Putamen (tissue), 1 donor: ENCODE measurements around the gene PAK4.
A peak's percentile ranks its signal among the peaks of the same experiment; 100 is the strongest.

Source experiments
- DNase-seq: peaks from one replicate; pipeline ENCODE4 v3.0.0-alpha.2; 2016; ENCODE audit warnings: low spot score

Gene PAK4

DNA sequence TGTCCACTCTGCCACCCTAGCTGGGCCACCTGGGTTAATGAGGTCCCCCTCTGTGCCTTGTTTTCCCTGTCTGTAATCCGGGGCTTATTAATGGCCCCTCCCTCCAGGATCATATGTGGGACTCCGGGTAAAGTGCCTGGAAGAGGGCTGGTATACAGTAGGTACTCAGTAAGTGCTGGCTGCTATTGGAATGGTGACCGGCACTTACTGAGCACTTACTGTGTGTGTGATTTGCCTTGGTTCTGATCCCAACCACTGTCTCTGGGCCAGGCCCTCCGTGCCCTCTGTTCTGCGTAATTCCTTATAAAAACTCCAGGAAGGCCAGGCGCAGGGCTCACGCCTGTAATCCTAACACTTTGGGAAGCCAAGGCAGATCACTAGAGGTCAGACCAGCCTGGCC lies 40.3 kb downstream of the PAK4 start:
- no peak for DNase-seq

DNA sequence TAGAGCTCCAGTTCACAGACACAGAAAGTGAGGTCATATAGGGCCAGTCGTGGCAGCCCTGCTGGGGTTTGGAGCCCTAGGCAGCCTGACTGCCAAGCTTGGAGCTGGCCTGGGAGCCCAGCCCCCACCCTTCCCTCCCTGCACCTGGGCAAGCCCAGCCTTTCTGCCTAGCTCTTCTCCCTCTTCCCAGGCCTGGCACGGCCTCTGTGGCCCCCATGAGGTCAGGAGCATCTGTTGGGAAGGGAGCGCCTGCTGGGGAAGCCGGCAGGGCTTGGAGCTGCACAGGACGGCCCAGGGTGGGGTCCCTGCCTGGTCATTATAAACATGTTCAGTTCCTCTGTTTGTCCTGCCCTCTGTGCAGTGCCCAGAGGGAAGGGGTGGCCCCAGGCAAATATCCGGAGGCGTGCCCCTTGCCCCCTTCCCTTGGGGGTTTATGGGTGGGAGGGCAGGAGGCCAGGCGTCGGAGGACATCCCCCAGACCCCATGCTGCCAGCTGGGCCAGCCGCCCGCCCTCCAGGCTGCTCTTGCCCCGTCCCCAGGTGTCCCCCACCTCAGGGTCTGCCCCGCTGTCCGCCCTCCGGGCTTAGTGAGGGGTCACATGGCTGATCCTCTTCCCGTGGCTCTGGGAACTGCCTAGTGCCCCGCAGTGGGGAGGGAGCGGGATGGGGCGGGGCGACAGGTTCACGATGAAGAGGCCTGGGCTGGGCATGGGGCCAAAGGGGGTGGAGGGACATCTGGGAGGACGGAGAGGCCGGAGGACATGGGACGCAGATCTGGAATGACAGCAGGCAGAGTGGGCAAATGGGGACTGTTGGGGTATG lies 41.2 kb downstream of the PAK4 start:
- peak; percentile 31 for DNase-seq

DNA sequence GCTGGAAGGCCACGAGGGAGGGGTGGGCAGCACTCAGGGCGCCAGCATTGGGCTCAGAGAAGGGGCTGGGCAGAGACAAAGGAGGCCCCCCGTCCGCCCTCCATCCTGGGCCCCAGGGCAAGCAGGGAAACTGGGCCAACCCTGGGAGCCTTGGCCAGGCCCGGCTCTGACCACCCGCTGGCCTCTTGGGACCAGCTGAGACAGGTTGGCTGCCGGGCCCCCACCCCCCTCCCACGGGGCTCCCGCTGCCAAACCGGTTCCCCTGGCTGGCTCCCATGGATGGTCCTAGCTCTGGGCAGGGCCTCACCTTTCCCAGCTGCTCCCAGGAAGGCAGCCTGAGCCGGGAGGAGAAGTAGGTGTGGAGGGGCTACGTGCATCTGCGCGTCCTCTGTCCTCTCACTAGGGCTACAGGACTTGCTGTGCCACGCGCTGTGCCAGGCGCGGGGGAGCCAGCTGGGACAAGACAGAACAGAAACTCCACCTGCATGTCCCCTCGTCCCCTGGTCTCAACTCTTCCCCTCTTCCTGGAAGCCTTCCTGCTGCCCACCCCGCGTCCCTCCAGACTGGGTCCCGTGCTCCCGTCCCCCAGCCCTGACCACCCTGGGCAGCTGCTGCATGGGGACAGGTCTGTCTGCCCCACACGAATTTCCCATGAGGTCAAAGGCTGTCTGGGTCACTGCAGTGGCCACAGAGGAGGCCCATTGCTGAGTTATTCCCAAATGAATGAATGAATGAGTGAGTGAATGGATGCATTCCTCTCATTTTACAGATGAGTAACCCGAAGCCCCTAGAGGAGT lies 42.1 kb downstream of the PAK4 start:
- no peak for DNase-seq

DNA sequence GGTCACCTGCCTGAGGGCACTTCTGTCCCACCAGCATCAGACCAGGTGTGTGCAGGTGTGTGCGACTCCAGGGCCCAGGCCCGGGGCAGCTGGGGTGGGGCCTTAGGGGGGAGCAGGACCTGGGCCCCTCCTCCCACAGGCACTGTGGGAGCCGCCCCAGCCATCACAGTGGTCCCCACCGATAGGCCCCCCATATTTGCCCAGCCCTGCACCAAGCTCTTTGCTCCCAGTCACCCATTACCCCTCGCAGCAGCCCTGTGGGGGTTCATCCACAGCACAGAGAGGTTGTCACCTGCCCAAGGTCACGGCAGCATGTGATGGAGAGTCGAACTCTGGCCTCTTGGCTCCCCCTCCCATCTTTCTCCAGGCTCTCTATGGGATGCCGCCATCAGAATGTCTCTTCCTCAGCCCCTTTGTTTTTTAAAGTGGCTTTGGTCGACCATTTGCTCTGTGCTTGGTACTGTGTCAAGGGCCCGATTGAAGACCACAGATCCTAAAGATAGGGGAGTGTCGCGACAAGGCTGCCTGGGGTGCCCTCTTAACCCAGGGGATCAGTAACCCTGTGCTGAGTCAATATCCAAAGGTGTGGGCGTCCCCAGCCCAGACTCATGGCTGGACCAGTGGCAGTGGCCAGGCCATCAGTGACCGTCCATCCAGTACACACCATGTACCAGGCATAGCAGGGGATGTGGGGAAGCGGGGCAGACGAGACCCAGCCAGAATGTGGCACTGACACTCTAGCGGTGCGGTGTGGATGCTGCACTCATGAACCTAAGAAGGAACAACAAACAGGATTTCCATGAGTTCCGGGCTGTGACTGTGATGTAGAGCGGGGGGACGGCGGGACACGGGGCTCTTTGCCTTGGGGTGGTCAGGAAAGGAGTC lies 42.9 kb downstream of the PAK4 start:
- DNase-seq = no peak

DNA sequence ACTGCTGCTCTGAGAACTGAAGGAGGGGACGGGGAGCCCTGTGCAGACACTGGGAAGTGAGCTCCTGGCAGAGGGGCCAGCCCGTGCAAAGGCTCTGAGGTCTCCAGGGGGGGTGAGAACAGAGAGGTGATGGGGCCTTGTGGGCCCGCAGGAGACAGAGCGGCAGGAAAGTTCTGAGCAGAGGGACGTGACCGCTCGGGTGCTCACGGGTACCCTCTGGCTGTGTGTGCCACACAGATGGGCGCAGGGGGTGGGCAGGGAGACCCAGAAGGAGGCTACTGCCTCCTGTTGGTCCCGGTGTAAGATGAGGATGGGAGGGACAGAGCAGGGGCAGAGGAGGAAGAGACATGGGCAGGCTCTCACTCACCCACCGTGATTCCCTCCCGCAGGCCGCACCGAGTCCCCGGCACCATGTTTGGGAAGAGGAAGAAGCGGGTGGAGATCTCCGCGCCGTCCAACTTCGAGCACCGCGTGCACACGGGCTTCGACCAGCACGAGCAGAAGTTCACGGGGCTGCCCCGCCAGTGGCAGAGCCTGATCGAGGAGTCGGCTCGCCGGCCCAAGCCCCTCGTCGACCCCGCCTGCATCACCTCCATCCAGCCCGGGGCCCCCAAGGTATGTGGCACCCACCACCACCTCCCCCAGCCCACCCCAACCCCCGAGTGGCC lies 43.7 kb downstream of the PAK4 start:
- no peak for DNase-seq

DNA sequence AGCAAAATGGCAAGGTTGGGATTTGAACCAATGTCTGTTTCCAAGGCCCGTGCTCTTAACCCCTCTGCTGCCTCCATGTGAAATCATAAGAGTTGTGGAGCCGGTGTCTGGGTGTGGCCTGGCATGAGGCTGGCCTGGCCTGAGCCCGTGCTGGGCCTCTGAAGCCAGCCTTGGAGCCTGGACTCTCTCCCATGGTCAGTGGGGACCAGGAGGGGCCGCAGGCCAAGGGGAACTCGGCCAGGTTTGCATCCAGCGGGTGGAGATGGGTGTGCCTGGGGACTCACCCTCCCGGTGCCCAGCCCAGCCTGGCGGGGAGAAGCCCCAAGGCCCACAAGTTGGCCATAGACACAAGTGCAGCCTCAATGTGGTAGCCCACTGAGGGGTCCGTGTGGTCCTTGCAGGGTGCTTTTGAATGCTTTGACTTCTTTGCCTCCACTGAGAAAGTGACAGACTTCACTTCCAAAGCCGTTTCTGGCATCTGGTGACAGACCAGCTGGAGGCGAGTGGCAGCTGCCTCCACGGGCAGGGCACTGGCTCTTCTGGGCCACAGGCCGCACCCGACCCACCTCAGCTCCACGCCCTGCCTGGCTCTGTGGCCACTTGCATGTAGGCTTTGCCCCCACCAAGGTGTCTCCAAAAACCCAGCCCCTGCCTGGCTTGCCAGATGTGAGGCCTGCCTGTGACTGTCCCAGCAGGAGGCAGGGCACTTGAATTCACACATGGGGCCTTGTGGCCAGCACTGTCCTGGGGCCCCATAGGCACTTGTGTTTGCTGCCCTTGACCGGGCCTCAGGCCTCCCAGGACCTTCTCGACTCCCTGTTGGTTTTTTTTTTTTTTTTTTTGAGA lies 45.0 kb downstream of the PAK4 start:
- no peak for DNase-seq

DNA sequence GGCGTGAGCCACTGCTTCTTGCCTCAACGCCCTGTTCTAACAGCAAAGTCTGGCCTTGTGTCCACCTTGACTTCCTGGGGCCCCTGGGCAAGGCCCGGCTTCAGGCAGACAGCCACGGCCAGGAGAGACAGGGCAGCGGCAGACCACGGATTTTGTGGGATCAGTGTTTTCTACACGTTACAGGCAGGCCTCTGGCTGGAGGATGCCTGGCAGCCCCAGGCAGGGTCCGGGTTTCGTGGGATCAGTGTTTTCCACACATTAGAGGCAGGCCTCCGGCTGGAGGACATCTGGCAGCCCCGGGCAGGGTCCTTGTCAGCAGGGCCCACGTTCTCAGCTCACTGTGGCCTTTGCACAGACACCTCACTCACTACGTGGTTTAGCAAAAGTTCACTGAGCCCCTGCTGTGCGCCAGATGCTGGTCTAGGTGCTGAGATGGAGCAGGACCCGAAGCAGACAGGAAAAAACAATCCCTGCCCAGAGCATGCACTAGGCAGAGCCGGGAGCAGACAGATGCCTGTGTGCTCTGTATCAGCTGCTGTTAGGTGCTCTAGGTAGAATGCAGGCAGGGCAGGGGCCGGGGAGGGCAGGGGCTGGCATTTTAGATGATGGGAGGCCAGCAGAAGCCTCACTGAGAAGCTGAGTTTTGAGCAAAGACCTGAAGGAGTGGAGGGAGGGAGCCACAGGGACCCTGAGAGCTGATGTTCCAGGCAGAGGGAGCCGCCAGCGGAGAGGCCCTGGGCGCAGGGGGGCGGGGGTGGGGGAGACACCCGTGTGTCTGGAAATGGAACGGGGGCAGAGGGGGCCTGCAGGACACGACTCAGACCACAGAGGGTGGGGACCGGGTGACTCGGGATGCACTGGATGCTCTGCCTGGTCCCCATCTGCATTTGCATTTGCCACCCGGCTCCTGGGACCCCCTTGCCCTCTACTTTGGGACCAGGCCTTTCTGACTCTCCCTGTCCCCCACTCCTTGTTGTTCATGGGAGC lies 46.2 kb downstream of the PAK4 start:
- DNase-seq = no peak

DNA sequence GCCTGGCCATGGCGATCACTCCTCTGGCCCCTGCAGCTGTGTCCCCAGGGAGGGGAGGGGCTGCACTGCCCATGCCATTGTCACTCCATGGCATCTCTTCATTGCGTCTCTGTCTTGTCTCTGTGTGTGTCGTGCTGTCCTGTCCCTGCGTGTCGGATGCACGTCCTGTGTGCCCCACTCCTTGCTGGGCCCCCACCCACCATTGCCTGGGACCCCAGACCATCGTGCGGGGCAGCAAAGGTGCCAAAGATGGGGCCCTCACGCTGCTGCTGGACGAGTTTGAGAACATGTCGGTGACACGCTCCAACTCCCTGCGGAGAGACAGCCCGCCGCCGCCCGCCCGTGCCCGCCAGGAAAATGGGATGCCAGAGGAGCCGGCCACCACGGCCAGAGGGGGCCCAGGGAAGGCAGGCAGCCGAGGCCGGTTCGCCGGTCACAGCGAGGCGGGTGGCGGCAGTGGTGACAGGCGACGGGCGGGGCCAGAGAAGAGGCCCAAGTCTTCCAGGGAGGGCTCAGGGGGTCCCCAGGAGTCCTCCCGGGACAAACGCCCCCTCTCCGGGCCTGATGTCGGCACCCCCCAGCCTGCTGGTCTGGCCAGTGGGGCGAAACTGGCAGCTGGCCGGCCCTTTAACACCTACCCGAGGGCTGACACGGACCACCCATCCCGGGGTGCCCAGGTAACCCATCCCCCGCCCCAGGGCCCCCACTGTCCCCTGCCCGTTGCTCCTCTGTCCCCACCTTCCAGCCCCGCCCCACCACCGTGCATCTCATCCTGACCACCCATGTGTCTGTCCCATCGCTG lies 47.3 kb downstream of the PAK4 start:
- DNase-seq = no peak

DNA sequence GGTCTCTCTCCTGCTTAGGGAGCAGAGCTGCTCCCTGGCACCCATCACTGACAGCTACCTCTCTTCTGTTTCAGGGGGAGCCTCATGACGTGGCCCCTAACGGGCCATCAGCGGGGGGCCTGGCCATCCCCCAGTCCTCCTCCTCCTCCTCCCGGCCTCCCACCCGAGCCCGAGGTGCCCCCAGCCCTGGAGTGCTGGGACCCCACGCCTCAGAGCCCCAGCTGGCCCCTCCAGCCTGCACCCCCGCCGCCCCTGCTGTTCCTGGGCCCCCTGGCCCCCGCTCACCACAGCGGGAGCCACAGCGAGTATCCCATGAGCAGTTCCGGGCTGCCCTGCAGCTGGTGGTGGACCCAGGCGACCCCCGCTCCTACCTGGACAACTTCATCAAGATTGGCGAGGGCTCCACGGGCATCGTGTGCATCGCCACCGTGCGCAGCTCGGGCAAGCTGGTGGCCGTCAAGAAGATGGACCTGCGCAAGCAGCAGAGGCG lies 48.0 kb downstream of the PAK4 start:
- DNase-seq = no peak

DNA sequence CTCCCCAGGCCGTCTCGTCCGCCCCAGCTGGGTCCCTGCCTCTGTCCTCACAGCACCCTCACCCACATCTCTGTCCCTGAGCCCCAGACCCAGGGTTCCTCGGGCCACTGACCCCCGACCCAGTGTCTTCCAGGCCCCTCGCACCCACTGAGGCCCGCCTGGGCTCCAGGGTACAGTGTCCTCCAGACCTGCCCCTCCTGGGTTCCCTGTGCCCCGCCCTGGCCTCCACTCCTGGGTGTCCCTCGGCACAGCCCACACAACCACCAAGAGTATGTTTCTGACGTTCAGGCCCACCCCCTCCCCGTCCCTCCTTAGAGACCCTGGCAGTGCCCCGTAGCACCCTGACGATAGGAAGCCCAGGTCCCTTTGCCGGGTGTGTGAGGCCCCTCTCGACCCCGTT lies 48.6 kb downstream of the PAK4 start:
- no peak for DNase-seq

DNA sequence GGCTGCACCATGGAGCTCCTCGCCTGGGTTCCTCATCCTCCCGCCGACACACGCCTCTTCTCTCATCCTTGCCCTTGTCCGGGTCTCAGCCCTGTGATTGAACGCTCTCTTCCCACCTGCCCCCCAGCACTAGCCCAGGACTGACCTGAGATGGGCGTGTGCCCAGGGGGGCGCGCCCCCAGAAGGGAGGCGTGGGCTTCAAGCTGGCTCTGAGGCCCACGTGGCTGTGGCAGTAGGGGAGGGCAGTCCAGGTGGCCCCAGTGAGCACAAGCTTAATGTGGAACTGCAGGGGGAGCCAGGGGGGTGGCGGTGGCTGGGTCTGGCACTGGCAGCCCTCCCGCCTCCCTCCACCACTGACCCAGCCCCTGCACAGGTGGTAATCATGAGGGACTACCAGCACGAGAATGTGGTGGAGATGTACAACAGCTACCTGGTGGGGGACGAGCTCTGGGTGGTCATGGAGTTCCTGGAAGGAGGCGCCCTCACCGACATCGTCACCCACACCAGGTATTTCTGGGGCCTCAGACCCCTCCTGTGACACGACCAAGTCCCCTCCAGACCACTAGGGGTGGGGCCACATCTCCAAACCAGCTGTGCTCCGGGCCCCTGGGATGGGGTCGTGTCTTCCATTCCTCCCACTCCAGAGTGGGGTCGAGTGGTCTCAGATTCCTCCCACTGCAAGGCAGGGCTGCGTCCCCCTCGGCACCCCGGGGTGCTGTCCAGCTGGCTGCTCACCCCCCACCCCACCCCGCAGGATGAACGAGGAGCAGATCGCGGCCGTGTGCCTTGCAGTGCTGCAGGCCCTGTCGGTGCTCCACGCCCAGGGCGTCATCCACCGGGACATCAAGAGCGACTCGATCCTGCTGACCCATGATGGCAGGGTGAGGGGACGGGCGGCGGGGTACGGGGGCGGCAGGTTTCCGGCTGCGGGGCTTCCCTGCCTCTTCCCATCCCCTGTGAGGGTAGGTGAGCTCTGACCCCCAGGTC lies 49.3 kb downstream of the PAK4 start:
- DNase-seq = no peak

DNA sequence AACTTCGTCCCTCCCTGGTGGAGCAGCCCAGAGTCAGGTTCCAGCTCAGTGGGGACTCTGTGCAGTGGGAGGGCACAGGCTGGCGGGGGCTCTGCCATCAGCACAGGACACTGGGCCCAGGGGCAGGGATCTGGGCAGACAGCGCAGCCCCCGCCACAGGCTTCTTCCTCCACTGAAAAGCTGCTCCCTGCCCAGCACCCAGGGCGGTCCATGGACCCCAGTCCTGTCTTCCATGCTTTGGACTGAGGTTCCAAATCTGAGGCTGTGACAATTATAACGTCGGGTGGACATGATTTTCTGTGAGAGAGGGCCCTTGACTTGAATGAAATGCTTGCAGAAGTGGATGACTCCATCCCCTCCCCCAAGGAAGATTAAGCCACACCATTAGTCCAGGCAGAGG lies 50.0 kb downstream of the PAK4 start:
- no peak for DNase-seq

DNA sequence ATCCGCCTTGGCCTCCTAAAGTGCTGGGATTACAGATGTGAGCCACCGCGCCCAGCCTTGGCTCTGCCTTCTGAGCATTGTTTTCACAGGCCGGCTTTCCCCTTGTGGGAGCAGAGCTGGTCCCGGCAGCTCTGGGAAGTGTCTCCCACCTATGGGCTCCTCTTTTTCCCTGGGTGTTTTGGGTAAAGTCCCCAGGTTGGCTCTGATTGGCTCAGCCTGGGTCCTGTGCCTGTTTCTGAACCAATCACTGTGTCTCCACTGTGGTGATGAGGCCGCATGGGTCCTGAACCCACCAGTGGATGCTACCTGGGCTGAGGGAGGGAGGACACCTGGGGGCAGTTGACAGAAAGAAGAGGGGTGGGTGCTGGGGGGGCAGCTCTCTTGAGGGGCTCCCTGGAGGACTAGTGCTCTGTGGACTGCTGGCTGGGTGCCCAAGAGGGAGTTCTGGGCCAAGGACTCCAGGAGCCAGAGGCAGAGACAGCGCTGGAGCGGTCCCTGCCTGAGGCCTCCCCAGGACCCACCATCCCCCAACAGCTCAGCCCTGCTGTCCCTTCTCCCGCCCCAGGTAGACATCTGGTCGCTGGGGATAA lies 51.6 kb downstream of the PAK4 start:
- DNase-seq = no peak

DNA sequence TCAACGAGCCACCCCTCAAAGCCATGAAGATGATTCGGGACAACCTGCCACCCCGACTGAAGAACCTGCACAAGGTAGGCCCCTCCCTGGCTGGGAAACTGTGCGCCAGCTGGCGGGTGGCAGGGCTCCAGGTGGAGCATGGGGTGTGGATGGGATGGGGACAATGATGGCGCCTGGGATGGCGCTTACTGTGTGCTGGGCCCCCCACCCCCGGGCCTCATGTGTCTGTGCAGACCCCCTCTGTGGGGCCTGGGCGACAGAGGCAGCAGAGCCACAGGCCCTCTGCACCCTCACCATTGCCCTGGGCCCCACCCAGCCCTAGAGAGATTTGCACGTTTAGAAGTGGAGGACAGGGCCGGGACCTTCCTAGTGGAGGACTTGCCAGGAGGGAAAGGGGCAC lies 52.1 kb downstream of the PAK4 start:
- DNase-seq = no peak

DNA sequence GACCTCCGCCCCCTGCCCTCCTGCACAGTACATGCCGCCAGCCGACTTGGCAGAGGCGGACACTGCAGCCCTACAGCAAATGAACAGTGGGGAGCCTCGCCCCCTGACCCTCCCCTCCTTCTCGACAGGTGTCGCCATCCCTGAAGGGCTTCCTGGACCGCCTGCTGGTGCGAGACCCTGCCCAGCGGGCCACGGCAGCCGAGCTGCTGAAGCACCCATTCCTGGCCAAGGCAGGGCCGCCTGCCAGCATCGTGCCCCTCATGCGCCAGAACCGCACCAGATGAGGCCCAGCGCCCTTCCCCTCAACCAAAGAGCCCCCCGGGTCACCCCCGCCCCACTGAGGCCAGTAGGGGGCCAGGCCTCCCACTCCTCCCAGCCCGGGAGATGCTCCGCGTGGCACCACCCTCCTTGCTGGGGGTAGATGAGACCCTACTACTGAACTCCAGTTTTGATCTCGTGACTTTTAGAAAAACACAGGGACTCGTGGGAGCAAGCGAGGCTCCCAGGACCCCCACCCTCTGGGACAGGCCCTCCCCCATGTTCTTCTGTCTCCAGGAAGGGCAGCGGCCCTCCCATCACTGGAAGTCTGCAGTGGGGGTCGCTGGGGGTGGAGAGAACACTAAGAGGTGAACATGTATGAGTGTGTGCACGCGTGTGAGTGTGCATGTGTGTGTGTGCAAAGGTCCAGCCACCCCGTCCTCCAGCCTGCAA lies 52.9 kb downstream of the PAK4 start:
- no peak for DNase-seq

DNA sequence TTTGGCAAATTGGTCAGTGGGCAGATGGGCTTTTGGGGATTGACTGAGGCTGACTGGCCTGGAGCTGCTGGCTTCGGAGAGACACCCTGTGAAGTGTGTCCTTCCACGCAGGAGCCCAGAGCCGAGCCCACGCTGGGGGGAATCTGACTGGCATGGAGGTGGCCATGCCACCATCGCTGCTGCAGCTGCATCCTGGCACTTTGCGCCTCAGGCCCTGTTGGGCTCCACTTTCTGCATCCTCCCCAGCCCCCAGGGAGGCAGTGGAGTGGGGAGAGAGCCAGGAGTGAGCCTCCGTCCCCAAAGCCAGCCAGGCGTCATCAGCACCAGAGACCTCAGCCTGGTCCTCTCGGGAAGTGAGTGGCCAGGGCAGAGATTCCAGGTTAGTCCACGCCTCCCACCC lies 54.2 kb downstream of the PAK4 start:
- no peak for DNase-seq
